SK-N-SH treated with all-trans-retinoic acid at 6 μM for 48 hours (cell line): Measurements from ENCODE around the gene TRMT112.

ENCODE experiments used
- ATAC-seq: fragments of 200-7000 bp; cut with Tn5 transposase; 3 replicates; pipeline ENCODE4 v1.9.1; 2020; ENCODE audit warnings: mild to moderate bottlenecking, moderate library complexity
- ARNTL ChIP-seq: fragments of 450-650 bp; formaldehyde crosslinking; IDR thresholded peaks from 2 replicates; pipeline ENCODE4 v1.5.0; 2020; ENCODE audit warnings: low read depth, mild to moderate bottlenecking, moderate library complexity, borderline replicate concordance
- BACH2 ChIP-seq: fragments of 250-450 bp; sonication (Bioruptor Pico); IDR thresholded peaks from 2 replicates; pipeline ENCODE4 v1.9.0; 2021; ENCODE audit warnings: mild to moderate bottlenecking, borderline replicate concordance
- CSDC2 ChIP-seq: fragments of 250-450 bp; sonication (Bioruptor Pico); IDR thresholded peaks from 2 replicates; pipeline ENCODE4 v1.5.0; 2020; ENCODE audit warnings: mild to moderate bottlenecking, moderate library complexity
- ESRRG ChIP-seq: fragments of 250-450 bp; sonication (Bioruptor Pico); IDR thresholded peaks from 2 replicates; pipeline ENCODE4 v1.6.1; 2021; ENCODE audit warnings: mild to moderate bottlenecking
- GLIS3 ChIP-seq: fragments of 250-450 bp; sonication (Bioruptor Pico); IDR thresholded peaks from 2 replicates; pipeline ENCODE4 v1.5.0; 2020; ENCODE audit warnings: mild to moderate bottlenecking, moderate library complexity
- ISL1 ChIP-seq: fragments of 250-450 bp; sonication (Bioruptor Pico); IDR thresholded peaks from 2 replicates; pipeline ENCODE4 v2.1.2; 2022; ENCODE audit warnings: mild to moderate bottlenecking, moderate library complexity
- OSR1 ChIP-seq: fragments of 250-450 bp; sonication (Bioruptor Pico); IDR thresholded peaks from 2 replicates; pipeline ENCODE4 v1.8.0; 2022; ENCODE audit warnings: moderate library complexity, mild to moderate bottlenecking, inconsistent platforms
- PPARA ChIP-seq: fragments of 250-450 bp; sonication (Bioruptor Pico); IDR thresholded peaks from 2 replicates; pipeline ENCODE4 v1.5.0; 2020; ENCODE audit warnings: mild to moderate bottlenecking, borderline replicate concordance
- RARB ChIP-seq: fragments of 250-450 bp; sonication (Bioruptor Pico); IDR thresholded peaks from 2 replicates; pipeline ENCODE4 v1.8.0; 2021; ENCODE audit warnings: mild to moderate bottlenecking, moderate library complexity
- TOX ChIP-seq: fragments of 250-450 bp; sonication (Bioruptor Pico); IDR thresholded peaks from 2 replicates; pipeline ENCODE4 v1.8.0; 2021; ENCODE audit warnings: mild to moderate bottlenecking, moderate library complexity, borderline replicate concordance
- ZFP3 ChIP-seq: fragments of 250-450 bp; sonication (Bioruptor Pico); IDR thresholded peaks from 2 replicates; pipeline ENCODE4 v1.5.0; 2020; ENCODE audit warnings: mild to moderate bottlenecking, moderate library complexity
- ZFP30 ChIP-seq: fragments of 450-650 bp; formaldehyde crosslinking; IDR thresholded peaks from 2 replicates; pipeline ENCODE4 v1.5.0; 2022; ENCODE audit warnings: mild to moderate bottlenecking, moderate library complexity
- ZNF70 ChIP-seq: fragments of 450-650 bp; formaldehyde crosslinking; IDR thresholded peaks from 2 replicates; pipeline ENCODE4 v1.5.0; 2020; ENCODE audit warnings: mild to moderate bottlenecking, moderate library complexity
- ZNF8 ChIP-seq: fragments of 450-650 bp; formaldehyde crosslinking; IDR thresholded peaks from 2 replicates; pipeline ENCODE4 v1.5.0; 2020; ENCODE audit warnings: mild to moderate bottlenecking, moderate library complexity
- TF ChIP-seq, protein P1 (sequence below): fragments of 250-450 bp; sonication (Bioruptor Pico); IDR thresholded peaks from 2 replicates; pipeline ENCODE4 v1.5.1; 2021; ENCODE audit warnings: mild to moderate bottlenecking, moderate library complexity
- TF ChIP-seq, protein P2 (sequence below): fragments of 250-450 bp; sonication (Bioruptor Pico); IDR thresholded peaks from 2 replicates; pipeline ENCODE4 v1.5.0; 2020; ENCODE audit warnings: mild to moderate bottlenecking, moderate library complexity
- TF ChIP-seq, protein P3 (sequence below): fragments of 250-450 bp; sonication (Bioruptor Pico); IDR thresholded peaks from 2 replicates; pipeline ENCODE4 v1.5.1; 2020; ENCODE audit warnings: low read depth, mild to moderate bottlenecking, moderate library complexity
- TF ChIP-seq, protein P4 (sequence below): fragments of 250-450 bp; sonication (Bioruptor Pico); IDR thresholded peaks from 2 replicates; pipeline ENCODE4 v1.8.0; 2021; ENCODE audit warnings: low read depth, mild to moderate bottlenecking, moderate library complexity, borderline replicate concordance

TRMT112 gene

DNA sequence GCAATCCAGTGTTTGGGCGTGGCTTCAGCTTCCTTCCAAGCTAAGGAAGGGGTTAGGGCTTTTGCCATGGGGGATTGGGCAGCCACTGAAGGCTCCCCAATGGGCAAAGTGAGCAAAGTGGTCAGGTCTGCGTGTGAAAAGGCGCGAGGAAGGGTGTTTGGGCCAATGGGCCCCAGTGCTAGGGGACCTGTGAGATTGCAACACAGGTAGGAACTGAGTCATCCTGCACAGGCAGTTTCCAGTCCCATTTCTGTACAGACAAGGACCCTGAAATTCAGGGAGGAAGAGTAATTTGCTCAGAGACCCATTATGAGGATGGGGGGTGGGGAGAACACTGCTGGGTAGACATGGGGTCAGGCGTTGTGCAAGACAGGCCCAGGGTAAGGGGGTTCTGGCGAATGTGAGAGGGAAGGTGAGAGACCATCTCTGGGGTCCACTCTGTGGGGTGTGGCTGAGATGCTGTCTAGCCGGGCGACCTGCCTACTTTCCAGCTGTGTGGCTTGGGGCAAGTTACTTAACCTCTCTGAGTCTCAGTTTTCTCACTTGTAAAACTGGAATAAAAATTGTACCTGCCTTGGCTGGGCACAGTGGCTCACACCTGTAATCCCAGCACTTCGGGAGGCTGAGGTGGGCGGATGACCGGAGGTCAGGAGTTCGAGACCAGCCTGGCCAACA lies 30.0 kb upstream of the TRMT112 start:
- TF ChIP-seq ZFP3 (CRISPR knock-in tag) (no peak), ISL1 (CRISPR knock-in tag) (no peak), OSR1 (CRISPR knock-in tag) (no peak)
- TF ChIP-seq, protein P1, sequence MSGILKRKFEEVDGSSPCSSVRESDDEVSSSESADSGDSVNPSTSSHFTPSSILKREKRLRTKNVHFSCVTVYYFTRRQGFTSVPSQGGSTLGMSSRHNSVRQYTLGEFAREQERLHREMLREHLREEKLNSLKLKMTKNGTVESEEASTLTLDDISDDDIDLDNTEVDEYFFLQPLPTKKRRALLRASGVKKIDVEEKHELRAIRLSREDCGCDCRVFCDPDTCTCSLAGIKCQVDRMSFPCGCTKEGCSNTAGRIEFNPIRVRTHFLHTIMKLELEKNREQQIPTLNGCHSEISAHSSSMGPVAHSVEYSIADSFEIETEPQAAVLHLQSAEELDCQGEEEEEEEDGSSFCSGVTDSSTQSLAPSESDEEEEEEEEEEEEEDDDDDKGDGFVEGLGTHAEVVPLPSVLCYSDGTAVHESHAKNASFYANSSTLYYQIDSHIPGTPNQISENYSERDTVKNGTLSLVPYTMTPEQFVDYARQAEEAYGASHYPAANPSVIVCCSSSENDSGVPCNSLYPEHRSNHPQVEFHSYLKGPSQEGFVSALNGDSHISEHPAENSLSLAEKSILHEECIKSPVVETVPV, result no peak
- TF ChIP-seq, protein P2, sequence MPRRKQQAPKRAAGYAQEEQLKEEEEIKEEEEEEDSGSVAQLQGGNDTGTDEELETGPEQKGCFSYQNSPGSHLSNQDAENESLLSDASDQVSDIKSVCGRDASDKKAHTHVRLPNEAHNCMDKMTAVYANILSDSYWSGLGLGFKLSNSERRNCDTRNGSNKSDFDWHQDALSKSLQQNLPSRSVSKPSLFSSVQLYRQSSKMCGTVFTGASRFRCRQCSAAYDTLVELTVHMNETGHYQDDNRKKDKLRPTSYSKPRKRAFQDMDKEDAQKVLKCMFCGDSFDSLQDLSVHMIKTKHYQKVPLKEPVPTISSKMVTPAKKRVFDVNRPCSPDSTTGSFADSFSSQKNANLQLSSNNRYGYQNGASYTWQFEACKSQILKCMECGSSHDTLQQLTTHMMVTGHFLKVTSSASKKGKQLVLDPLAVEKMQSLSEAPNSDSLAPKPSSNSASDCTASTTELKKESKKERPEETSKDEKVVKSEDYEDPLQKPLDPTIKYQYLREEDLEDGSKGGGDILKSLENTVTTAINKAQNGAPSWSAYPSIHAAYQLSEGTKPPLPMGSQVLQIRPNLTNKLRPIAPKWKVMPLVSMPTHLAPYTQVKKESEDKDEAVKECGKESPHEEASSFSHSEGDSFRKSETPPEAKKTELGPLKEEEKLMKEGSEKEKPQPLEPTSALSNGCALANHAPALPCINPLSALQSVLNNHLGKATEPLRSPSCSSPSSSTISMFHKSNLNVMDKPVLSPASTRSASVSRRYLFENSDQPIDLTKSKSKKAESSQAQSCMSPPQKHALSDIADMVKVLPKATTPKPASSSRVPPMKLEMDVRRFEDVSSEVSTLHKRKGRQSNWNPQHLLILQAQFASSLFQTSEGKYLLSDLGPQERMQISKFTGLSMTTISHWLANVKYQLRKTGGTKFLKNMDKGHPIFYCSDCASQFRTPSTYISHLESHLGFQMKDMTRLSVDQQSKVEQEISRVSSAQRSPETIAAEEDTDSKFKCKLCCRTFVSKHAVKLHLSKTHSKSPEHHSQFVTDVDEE (CRISPR knock-in tag), result no peak
- ATAC-seq, result no peak

DNA sequence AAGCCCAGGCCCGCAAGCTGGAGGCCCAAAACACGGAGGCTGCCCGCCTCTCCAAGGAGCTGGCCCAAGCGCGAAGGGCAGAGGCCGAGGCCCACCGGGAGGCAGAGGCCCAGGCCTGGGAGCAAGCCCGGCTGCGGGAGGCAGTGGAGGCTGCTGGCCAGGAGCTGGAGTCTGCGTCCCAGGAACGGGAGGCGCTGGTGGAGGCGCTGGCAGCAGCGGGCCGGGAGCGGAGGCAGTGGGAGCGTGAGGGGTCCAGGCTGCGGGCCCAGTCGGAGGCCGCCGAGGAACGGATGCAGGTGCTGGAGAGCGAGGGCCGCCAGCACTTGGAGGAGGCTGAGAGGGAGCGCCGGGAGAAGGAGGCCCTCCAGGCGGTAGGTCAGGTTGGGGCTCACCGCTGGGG lies 27.4 kb upstream of the TRMT112 start:
- no peak for ATAC-seq
- TF ChIP-seq ZFP30 (CRISPR knock-in tag), result no peak
- no peak for TF ChIP-seq ZNF8 (CRISPR knock-in tag)
- TF ChIP-seq ZNF70 (CRISPR knock-in tag), result no peak
- TF ChIP-seq OSR1 (CRISPR knock-in tag), result no peak
- no peak for TF ChIP-seq TOX
- TF ChIP-seq, protein P2 (CRISPR knock-in tag), result no peak
- no peak for TF ChIP-seq GLIS3 (CRISPR knock-in tag)

DNA sequence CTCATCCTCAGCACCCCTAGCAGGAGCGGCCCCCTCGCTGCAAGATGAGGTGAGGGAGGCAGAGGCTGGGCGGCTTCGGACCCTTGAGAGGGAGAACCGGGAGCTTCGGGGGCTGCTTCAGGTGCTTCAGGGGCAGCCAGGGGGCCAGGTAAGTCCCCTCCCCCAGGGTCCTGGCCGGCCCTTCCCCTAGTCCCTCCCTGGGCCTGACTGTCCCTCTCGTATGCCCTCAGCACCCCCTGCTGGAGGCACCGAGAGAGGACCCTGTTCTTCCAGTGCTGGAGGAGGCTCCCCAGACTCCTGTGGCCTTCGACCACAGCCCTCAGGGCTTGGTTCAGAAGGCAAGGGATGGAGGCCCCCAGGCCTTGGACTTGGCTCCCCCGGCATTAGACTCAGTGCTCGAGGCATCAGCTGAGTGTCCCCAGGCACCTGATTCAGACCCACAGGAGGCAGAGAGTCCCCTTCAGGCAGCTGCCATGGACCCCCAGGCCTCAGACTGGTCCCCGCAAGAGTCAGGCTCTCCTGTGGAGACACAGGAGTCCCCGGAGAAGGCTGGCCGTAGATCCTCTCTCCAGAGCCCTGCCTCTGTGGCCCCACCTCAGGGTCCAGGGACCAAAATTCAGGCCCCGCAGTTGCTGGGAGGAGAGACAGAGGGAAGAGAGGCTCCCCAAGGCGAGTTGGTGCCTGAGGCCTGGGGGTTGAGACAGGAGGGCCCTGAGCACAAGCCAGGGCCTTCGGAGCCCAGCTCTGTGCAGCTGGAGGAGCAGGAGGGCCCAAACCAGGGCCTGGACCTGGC lies 26.6 kb upstream of the TRMT112 start:
- ATAC-seq, result peak; percentile 68

More for the DNA sequence above, 26.6 kb upstream of the TRMT112 start:
- TF ChIP-seq, protein P3, sequence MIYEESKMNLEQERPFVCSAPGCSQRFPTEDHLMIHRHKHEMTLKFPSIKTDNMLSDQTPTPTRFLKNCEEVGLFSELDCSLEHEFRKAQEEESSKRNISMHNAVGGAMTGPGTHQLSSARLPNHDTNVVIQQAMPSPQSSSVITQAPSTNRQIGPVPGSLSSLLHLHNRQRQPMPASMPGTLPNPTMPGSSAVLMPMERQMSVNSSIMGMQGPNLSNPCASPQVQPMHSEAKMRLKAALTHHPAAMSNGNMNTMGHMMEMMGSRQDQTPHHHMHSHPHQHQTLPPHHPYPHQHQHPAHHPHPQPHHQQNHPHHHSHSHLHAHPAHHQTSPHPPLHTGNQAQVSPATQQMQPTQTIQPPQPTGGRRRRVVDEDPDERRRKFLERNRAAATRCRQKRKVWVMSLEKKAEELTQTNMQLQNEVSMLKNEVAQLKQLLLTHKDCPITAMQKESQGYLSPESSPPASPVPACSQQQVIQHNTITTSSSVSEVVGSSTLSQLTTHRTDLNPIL (CRISPR knock-in tag), result no peak
- TF ChIP-seq ESRRG (CRISPR knock-in tag), result no peak
- no peak for TF ChIP-seq RARB
- TF ChIP-seq TOX, result no peak
- TF ChIP-seq, protein P4, sequence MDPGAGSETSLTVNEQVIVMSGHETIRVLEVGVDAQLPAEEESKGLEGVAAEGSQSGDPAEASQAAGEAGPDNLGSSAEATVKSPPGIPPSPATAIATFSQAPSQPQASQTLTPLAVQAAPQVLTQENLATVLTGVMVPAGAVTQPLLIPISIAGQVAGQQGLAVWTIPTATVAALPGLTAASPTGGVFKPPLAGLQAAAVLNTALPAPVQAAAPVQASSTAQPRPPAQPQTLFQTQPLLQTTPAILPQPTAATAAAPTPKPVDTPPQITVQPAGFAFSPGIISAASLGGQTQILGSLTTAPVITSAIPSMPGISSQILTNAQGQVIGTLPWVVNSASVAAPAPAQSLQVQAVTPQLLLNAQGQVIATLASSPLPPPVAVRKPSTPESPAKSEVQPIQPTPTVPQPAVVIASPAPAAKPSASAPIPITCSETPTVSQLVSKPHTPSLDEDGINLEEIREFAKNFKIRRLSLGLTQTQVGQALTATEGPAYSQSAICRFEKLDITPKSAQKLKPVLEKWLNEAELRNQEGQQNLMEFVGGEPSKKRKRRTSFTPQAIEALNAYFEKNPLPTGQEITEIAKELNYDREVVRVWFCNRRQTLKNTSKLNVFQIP (CRISPR knock-in tag), result no peak
- no peak for TF ChIP-seq BACH2 (CRISPR knock-in tag)
- no peak for TF ChIP-seq ARNTL (CRISPR knock-in tag)
- TF ChIP-seq ZFP3 (CRISPR knock-in tag), result no peak
- TF ChIP-seq CSDC2 (CRISPR knock-in tag), result no peak
- TF ChIP-seq PPARA (CRISPR knock-in tag), result no peak
- TF ChIP-seq, all 23 proteins: peak for 0
